GM12865 (cell line): ENCODE data around the gene PACS1.

Experiments used
- DNase-seq: peaks from one replicate; pipeline ENCODE4 v3.0.0; 2010; ENCODE audit warnings: low read depth
- H3K4me3 ChIP-seq: 2 replicates; pipeline ENCODE4 v1.5.1; 2011; ENCODE audit warnings: mild to moderate bottlenecking, low read depth, low read length, control low read depth
- CTCF ChIP-seq: IDR thresholded peaks from 2 replicates; pipeline ENCODE4 v1.5.1; 2011; ENCODE audit warnings: low read length, control low read depth, low read depth, inconsistent platforms; ENCODE audit not compliant: insufficient read depth; ENCODE audit errors: missing control alignments

Gene PACS1

GRCh38 chr11:66264914-66265313 lies 194.8 kb downstream of the PACS1 start:
- peak; percentile 49 for TF ChIP-seq CTCF
- DNase-seq: peak; percentile 40
- H3K4me3 ChIP-seq: no peak overlapping the region

- TF ChIP-seq CTCF: no peak
- no peak for DNase-seq
- no peak overlapping the region for H3K4me3 ChIP-seq
Observed at GRCh38 chr11:66265531-66266377, 195.7 kb downstream of the PACS1 start.

GRCh38 chr11:66266378-66267038 lies 196.4 kb downstream of the PACS1 start:
- H3K4me3 ChIP-seq: no peak overlapping the region
- DNase-seq: no peak
- TF ChIP-seq CTCF: no peak

- DNase-seq: no peak
- peak overlapping the region; percentile 57 for H3K4me3 ChIP-seq
Observed at GRCh38 chr11:66267039-66267378, 196.9 kb downstream of the PACS1 start.

GRCh38 chr11:66267379-66268243 lies 197.5 kb downstream of the PACS1 start:
- peak; percentile 14 for TF ChIP-seq CTCF
- peak; percentile 94 for DNase-seq
- H3K4me3 ChIP-seq: peak overlapping the region; percentile 57

More at GRCh38 chr11:66267039-66267378, 196.9 kb downstream of the PACS1 start:
- no peak for TF ChIP-seq CTCF

- TF ChIP-seq CTCF: no peak
- peak within 1 kb of the TSS; percentile 99 for H3K4me3 ChIP-seq
Observed at GRCh38 chr11:66268244-66268951, 198.3 kb downstream of the PACS1 start, which contains the start of gene RAB1B. TSS of gene RAB1B (plus strand) at chr11:66268639. CDS start at chr11:66268680, 41 bp downstream.

More at GRCh38 chr11:66268244-66268951, 198.3 kb downstream of the PACS1 start, which contains the start of gene RAB1B:
- peak; percentile 100 for DNase-seq
